Ishikawa (cell line): Measurements from ENCODE around the gene TNS3.

Experiments used
- EP300 ChIP-seq: IDR thresholded peaks from 2 replicates; pipeline ENCODE4 v1.6.1; 2012; ENCODE audit warnings: borderline replicate concordance
- FOXM1 ChIP-seq: IDR thresholded peaks from 2 replicates; pipeline ENCODE4 v1.6.1; 2012; ENCODE audit warnings: low read depth, borderline replicate concordance
- NFIC ChIP-seq: IDR thresholded peaks from 2 replicates; pipeline ENCODE4 v1.6.1; 2012
- REST ChIP-seq: IDR thresholded peaks from 2 replicates; pipeline ENCODE4 v1.6.1; 2012; ENCODE audit warnings: low read depth, mild to moderate bottlenecking
- TAF1 ChIP-seq: IDR thresholded peaks from 2 replicates; pipeline ENCODE4 v1.6.1; 2012; ENCODE audit warnings: low read depth, mild to moderate bottlenecking
- TEAD4 ChIP-seq: IDR thresholded peaks from 2 replicates; pipeline ENCODE4 v1.6.1; 2012

- no peak for TF ChIP-seq REST
- no peak for TF ChIP-seq FOXM1
- TF ChIP-seq TAF1 = no peak
- TF ChIP-seq NFIC = no peak
- no peak for TF ChIP-seq EP300
- no peak for TF ChIP-seq TEAD4
Observed at GRCh38 chr7:47282790-47283496, 299.0 kb downstream of the TNS3 start.
